NCI-H1436 (cell line): ENCODE data around the gene HMCN2.
"Not testable (repeated sequence)": the region's sequence is repeated elsewhere in the genome, so short reads cannot be mapped to it uniquely, and the experiment has no call there.

Experiments
- DNase-seq: peaks from one replicate; lab custom pipeline; 2025; lab: John Stamatoyannopoulos, UW

HMCN2 gene

GRCh38 chr9:130264414-130265350, 878 bp upstream of the HMCN2 start:
- DNase-seq = no peak

- DNase-seq = no peak
Observed at GRCh38 chr9:130266236-130267098, 907 bp downstream of the HMCN2 start.

GRCh38 chr9:130267930-130268329, 2.4 kb downstream of the HMCN2 start:
- no peak for DNase-seq

- no peak for DNase-seq
Observed at GRCh38 chr9:130268521-130269211, 3.1 kb downstream of the HMCN2 start.

- no peak for DNase-seq
Observed at GRCh38 chr9:130271473-130271872, 5.9 kb downstream of the HMCN2 start.

GRCh38 chr9:130275156-130275555, 9.6 kb downstream of the HMCN2 start:
- DNase-seq = no peak

- DNase-seq = no peak
Observed at GRCh38 chr9:130276121-130276520, 10.6 kb downstream of the HMCN2 start.

GRCh38 chr9:130276955-130277354, 11.4 kb downstream of the HMCN2 start:
- DNase-seq = no peak

- DNase-seq = not testable (repeated sequence)
Observed at GRCh38 chr9:130277525-130277924, 12.0 kb downstream of the HMCN2 start.

- DNase-seq = no peak
Observed at GRCh38 chr9:130283539-130284248, 18.1 kb downstream of the HMCN2 start.

GRCh38 chr9:130284249-130284625, 18.7 kb downstream of the HMCN2 start:
- no peak for DNase-seq

- no peak for DNase-seq
Observed at GRCh38 chr9:130284690-130285089, 19.1 kb downstream of the HMCN2 start.

- DNase-seq = no peak
Observed at GRCh38 chr9:130285271-130285670, 19.7 kb downstream of the HMCN2 start.

GRCh38 chr9:130286072-130286770, 20.7 kb downstream of the HMCN2 start:
- no peak for DNase-seq

- DNase-seq = no peak
Observed at GRCh38 chr9:130286781-130287428, 21.3 kb downstream of the HMCN2 start.

GRCh38 chr9:130287736-130288135, 22.2 kb downstream of the HMCN2 start:
- DNase-seq = no peak

GRCh38 chr9:130288393-130288792, 22.8 kb downstream of the HMCN2 start:
- no peak for DNase-seq

- DNase-seq = no peak
Observed at GRCh38 chr9:130288926-130289690, 23.5 kb downstream of the HMCN2 start.

GRCh38 chr9:130289711-130290241, 24.2 kb downstream of the HMCN2 start:
- no peak for DNase-seq
